HG03280 (cell line): ENCODE measurements around the gene TMSB10.
"Not testable (repeated sequence)": the region's sequence is repeated elsewhere in the genome, so short reads cannot be mapped to it uniquely, and the experiment has no call there.

ENCODE experiments used
- ATAC-seq: cut with Tn5 transposase; IDR thresholded peaks from one replicate; pipeline ENCODE4 v1.9.1; 2021; ENCODE audit warnings: mild to moderate bottlenecking, moderate library complexity; ENCODE audit not compliant: unreplicated experiment

TMSB10 gene

DNA sequence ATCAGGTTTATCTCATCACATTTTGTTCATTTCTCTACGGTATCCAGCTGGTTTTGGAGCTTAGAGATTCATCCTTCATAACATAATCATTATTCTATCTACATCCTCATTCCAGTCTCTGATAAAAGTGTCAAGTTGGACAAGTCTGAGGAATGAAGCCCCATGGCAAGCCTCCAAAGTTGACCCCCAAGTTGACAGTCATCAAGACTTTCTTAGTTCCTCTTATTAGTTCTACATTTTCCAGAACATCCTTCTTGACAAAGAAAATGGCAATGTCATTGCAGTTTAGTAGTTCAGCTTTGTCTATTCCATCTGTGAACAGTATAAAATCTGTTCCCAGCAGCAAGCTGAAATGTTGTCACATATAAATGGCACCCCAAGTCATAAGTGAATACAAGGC lies 4.5 kb upstream of the TMSB10 start:
- ATAC-seq = no peak

DNA sequence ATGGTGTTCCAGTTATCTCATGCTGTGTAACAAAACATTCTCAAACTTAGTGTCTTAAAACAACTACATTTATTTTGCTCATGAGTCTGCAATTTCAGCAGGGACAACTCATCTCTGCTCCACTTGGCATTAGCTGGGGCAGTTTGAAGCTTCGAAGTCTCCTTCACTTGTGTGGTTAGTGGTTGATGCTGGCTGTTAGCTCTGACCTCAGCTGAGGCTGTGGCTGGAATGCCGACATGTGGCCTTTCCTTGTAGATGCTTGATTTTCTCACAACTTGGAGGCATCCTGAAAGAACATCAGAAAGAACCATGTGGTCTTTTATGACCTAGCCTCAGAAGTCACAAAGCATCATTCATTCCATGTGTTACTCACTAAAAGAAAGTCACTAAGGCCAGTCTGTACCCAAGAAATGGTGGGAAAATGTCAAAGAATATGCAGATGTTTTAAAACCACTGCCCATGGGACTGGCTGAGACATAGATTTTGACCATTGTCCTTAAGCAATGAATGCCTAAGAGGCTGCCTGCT lies 3.8 kb upstream of the TMSB10 start:
- ATAC-seq = no peak

DNA sequence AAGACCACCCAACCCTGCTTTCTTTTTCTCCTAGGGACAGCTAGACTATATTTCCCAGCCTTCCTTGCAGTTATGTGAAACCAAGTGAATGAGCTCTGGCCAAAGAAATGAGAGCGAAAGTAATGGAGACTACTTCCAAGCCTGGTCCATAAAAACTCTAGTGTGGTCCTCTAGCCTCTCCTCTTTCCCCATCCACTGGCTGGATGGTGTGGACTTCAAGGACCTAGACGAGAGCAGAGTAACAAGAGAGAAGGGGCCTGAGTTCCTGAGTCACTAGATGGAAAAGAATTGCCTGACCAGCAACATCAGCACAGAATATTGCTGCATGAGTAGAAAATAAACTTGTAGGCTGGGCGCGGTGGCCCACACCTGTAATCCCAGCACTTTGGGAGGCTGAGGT lies 2.9 kb upstream of the TMSB10 start:
- no peak for ATAC-seq

DNA sequence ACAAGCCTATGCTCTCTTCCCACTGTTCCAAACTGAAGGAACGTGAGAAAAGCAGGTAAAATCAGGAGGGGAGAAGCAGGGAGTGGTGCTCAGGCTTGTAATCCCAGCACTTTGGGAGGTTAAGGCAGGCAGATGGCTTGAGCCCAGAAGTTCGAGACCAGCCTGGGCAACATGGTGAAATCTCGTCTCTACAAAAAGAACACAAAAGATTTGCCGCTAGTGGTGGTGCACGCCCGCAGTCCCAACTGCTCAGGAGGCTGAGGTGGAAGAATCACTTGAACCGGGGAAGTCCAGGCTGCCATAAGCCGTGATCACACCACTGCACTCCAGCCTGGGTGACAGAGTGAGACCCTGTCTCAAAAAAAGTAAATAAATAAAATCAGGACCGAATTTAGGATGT lies 1.3 kb upstream of the TMSB10 start:
- no peak for ATAC-seq

DNA sequence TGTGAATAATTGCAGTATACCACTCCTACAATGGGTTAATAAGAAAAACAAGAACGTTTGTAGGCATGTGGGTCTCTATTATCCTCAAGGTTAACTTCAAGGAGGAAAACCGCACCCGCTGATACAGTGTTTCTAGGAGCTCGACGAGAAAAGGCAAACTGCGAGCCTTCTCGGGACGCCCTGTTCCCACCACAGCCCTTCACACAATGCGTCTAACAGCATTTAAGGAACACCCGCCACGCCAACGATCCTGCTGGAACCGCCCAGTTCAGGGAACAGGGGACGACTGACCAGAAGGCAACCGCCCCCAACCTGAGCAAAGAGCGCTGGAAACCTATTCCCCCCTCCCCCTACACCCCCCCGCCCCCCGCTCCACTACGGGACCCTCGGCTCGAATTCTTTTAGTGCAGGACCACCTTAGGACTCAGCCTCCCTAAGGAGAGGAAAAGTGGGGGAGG lies 710 bp upstream of the TMSB10 start:
- ATAC-seq = no peak

DNA sequence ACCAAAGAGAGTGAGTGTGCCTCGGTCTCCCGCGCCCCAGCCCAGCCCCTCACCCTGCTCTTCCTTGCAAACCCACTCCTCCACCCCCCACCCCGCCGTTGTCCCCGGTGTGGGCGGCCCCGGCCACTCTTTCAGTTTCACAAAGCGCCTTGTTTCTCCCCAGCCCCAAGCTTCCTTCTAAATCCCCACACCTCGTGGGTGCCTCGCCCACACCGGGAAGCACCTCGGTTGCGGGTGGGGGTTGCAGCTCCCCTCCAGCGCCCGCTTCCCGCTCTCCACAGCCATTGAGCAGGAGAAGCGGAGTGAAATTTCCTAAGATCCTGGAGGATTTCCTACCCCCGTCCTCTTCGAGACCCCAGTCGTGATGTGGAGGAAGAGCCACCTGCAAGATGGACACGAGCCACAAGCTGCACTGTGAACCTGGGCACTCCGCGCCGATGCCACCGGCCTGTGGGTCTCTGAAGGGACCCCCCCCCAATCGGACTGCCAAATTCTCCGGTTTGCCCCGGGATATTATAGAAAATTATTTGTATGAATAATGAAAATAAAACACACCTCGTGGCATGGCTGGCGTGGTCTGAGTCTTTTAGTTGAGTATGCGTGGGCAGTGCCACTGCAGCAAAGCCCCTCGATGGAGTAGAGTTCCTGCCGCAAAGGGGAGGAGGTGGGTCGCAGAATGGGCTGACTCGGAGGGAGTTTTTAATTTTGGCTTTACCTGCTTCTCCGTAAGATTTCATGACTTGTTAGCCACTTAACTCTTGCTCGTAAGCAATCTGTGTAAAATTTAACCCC lies 848 bp downstream of the TMSB10 start:
- peak; percentile 25 for ATAC-seq

DNA sequence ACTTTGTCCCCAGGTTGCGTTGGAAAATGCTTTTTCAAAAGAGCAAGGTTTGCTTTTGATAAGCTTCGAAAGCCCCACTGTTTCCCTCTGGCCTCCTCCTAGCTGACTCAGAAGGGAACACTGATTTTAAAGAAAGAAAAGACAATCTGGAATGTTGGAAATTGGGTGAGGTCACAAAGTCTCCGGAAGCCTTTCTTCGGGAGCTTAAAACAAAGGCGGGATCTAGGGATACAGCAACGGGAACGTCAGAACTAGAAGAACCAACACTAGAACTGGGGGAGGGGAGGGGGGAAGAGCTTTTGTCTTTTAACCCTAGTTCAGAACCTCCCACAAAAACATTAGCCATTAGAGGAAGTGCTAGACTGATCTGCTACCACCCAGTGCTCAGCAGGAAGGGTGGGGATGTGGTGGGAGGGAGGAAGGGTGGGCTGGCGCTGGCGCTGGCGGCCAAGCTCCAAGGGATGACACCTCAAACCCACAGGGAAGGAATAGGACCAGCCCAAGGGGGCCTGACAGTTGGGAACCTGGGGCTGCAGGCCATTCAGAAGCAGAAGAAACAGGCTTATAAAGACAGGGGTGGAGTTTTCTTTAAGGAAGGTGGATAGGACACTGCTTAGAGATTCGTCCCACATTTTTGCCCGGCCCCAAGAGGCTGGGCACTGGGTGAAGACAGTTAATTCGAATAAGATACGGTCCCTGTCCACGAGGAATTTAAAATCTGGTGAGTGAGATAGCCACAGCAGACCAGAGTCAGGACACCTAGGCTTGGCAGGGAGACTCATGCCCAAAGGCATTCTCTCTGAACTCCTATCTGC lies 1.7 kb downstream of the TMSB10 start:
- ATAC-seq = no peak

DNA sequence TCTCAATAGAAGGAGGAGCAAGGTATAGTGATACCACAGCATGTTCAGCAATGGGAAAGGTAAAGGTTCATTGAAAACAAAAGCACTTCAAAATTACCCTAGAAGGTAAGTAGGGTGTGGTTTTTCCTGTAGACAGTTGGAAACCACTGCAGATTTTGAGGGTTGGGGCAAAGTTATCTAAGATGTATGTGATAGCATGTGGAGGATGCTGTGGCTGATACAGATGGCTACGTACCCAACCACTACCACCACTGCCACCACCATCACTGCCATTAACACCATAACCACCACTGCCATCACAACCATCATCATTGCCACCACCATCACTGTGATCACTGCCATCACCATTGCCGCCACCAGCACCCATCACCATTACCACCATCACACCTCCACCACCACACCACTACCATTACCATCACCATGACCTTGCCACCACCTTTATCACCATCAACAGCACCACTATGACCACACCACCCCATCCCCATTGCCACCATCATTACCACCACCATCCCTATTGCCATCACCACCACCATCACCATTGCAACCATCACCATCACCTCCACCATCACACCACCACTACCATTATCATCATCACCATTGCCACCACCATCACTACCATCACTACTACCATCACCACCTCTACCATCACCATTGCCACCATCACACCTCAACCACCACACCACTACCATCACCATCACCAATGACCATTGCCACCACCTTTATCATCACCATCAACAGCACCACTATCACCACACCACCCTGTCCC lies 3.7 kb downstream of the TMSB10 start:
- no peak for ATAC-seq

DNA sequence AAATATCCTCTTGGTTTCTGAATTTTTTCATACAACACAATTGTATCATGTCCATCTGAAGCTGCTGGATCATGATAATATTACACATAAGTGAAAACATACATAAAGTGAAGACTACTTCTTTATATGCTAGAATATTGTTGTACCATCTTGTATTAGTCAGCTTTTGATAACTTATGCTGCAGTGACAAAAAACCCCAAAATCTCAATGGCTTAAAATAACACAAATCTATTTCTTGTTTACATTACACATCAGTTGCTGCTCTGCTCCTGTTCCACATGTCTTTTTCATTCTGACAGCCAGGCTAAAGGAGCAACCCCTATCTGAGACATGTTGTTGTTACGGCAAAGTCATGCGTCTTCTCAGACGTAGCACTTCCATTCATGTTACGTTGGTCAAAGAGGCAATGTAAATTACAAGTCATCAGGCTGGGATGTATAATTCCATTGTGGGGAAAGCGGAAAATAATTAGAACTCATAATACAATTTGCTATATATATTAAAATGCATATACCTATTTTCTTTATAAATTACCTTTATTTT lies 5.8 kb downstream of the TMSB10 start:
- no peak for ATAC-seq

DNA sequence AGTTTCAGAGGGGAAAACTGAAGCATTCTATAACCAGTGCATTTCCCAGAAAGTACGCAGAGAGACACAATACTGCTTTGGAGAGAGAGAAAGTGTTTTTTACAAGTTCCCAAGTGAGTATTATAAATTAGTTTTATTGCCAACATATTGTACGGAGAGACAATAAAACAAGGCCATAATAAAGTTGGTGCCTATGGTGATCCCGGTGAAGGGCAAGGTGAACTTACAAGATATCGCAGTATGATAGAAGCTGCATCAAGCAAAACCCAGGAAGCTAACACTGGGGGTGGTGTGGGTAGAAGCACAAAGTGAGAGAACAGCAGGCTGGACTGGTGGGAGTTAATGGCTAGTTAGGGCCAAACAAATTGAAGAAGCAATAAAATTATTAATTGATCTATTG lies 7.5 kb downstream of the TMSB10 start:
- ATAC-seq = no peak

DNA sequence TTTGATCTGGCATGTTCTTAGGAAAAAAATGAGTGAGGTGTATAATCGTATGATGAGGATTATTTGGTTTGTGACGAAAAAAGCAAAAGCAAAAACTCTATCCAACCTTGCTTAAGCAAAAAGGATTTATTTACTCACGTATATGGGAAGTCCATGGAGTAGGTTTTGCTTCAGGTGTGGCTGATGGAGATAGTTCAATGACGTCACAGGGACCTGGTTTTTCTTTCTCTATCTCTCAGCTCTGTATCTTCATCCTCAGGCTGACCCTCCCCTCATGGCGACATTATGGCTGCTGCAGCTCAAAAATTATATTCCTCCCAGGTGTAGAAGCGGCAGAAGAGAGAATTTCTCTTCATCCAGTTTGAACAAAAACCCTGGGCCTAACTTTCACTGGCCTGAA lies 8.9 kb downstream of the TMSB10 start:
- no peak for ATAC-seq

DNA sequence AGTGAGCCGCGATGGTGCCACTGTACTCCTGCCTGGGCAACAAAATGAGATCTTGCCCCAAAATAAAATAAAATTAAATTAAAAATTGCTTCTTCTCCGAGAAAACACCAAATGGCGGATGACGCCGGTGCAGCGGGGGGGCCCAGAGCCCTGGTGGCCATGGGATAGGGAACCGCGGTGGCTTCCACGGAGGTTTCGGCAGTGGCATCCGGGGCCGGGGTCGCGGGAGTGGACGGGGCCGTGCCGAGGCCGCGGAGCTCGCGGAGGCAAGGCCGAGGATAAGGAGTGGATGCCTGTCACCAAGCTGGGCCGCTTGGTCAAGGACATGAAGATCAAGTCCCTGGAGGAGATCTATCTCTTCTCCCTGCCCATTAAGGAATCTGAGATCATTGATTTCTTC lies 10.2 kb downstream of the TMSB10 start:
- ATAC-seq = not testable (repeated sequence)

DNA sequence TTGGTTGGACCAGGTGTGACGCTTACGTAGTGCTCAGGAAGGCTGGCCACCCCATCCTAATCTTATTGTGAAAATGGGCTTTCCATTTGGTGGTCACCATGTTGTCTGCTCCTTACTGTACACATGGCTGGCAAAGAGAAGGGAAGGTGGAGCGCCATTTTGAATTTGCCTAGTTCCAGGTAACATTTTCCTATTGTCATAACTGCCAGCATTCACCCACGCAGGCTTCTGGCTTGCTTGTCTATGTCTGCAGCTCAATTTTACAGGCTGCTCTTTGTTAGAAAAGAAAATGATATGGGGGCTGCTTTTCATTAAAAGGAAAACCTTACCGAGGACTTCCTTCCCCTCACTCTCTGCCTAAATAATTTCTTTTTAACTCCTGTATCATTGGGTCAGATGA lies 12.4 kb downstream of the TMSB10 start:
- not testable (repeated sequence) for ATAC-seq

DNA sequence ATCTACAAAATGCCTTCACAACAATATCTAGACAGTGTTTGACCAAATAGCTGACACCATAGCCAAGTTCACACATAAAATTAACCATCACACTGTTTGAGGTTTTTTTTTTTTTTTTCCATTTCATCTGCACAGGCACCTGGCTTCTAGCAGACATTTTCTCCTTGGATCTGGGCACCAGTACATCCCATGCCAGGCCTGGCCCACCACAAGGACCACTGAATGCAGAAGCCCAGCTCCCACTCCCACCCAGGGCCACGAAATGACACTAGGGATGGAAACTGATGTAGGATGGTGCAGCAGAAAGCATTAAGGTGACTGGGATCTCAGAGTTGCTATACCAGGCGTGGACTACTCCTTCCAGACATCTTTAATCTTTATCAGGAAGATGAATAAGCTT lies 13.0 kb downstream of the TMSB10 start:
- no peak for ATAC-seq

DNA sequence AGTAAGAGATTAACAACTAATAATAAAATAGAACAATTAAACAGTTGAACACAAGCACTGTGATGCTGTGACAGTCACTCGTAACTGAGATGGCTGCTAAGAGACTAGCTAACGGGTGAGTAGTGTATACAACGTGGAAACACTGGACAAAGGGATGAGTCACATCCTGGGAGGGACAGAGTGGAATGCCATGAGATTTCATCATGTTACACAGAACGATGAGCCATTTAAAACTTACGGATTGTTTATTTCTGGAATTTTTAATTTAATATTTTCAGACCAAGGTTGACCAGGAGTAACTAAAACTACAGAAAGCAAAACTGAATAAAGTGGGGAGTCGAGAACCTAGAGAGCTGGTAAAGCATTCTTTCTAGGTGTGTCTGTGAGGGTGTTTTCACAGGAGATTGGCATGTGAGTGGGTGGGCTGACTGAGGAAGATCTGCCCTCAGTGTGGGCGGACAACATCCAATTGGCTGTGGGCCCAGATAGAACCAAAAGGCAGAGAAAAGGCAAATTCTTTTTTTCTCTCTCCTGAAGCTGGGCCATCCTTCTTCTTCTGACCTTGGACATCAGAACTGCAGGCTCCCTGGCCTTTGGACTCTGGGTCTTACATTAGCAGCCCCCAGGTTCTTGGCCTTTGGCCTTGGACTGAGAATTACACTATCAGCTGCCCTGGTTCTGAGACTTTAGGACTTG lies 14.6 kb downstream of the TMSB10 start:
- peak; percentile 61 for ATAC-seq

DNA sequence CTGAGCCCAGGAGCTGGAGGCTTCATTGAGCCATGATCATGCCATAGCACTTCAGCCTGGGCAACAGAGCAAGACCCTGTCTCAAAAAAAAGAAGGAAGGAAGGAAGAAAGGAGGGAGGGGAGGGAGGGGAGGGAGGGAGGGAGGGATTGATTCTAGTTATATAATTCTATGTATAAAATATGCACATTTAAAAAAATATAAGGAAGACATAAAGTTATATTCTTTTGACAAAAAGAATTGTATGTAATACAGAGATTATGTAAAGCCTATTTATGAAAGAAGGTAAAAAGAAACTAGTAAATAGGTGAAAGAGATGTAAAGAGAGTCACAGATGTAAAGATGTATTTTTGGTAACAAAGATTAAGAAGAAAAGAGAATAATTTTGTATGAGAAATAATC lies 17.6 kb downstream of the TMSB10 start:
- no peak for ATAC-seq

DNA sequence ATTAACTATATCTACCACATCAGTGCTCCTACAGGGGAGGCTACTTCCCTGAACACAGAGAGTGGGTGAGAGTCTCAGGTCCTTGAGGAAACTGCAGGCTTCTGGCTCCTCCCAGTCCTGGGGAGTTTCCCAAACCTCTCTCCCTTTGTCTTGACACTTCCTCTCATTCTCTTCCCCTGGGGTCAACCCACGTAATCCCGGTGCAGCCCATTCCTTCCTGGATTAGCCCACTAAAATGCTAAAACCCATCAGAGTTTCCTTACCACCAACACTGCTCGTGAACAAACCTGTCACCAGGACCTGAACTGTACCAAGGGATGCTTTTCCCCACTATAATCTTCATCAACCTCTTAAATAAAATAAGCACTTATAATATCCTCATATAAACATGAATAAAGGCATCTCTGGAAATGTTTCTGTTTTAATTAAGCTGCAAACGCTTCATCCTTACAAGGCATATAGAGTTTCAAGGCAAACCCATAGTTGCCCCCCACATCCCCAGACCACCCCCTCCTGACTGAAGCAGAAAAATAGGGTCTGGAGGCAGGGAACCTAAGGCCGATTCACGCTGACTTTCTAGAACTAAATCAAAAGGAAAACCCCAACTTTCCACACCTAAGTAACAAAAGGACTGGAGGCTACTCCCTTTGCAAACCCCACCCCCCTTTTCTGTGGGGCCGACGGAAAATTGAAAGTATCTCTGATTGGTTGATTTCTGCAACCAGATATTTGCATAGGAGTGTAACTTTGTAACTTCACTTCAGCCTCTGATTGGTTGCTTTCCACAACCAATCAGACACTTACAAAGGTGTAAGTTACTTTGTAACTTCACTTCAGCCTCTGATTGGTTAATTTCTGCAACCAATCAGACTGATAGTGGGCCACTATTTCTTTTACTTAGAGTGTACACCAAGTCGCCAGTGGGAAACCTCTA lies 19.0 kb downstream of the TMSB10 start:
- ATAC-seq = no peak

DNA sequence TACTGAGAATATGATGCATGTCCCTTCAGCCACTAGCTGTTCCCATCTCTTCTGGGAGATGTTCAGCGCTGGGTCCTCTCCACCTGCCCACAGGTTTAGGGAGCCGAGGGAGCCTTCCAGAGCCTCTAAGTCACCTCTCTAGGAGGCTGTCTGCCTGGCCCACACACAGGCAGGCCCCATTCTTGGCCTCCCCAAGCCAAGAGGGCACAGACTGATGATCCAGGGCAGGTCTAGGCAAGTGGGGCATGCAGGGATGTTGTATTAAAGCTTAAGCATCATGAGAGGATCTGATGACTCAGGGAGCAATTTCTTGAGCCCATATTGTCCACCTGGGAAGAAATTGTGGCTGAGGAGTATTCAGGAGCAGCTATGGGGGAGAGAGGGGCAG lies 19.9 kb downstream of the TMSB10 start:
- peak; percentile 0 for ATAC-seq

DNA sequence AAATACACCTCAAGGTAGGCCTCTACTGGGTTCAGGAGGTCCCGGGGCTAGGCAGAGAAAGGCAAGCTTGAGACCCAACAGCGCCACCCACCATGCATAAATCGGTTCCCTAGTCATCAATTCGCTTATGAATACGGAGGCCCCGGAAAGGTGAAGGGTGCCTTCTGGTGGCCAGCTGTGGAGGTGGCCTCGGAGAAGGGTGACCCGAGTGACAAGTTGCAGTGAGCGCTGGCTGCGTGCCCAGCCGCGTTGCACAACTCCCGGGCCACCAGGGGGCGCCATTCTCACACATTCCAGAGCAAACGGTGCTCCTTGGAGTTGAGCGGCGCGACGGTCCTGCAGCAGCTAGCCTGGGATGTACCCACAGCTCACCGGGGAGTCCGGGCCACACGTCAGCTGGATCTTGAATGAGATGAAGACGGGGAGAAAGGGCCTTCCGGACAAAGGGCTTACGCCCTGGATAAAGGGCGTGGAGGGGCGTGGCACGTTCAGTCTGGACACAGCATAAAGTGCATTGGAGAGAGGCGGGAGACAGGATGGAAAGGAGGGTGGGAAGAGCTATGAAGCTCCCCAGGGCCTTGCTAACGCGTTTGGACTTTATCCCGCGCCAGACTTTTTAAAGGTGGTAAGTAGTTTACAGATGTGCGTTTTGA lies 20.4 kb downstream of the TMSB10 start:
- peak; percentile 90 for ATAC-seq
